Stimulated activated CD4-positive, alpha-beta T cell treated with anti-CD3 and anti-CD28 coated beads, Interleukin-4, amount 100 ng/mL, for 24 hours (primary cell): Measurements from ENCODE around the gene SALL1.

Experiments
- DNase-seq: peaks from one replicate; pipeline ENCODE4 v3.0.0-alpha.2; 2020

SALL1 gene

DNA sequence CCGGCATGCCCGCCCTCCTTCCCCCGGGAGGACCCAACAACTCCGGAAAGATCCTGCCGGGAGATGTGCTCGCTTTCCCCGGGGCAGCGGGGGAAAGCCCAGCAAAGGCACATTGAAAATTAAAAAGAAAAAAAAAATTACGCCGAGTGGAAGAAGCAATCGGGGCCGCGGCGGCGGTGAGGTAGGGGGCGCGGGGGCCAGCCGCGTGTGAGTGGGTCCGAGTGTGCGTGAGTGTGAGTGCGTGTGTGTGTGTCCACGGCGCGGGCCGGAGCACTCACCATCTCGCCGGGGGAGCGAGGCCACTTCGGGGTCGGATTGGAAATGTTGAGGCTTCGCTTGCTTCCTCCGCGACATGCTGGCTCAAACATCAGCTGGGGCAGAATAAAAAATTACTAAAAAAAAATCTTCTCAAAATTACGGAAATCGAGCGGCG, at the start of gene SALL1:
TSS of gene SALL1 (minus strand) at position 383 of the 433 bp plus-strand sequence. CDS start at position 354, 29 bp downstream.
- DNase-seq = no peak

DNA sequence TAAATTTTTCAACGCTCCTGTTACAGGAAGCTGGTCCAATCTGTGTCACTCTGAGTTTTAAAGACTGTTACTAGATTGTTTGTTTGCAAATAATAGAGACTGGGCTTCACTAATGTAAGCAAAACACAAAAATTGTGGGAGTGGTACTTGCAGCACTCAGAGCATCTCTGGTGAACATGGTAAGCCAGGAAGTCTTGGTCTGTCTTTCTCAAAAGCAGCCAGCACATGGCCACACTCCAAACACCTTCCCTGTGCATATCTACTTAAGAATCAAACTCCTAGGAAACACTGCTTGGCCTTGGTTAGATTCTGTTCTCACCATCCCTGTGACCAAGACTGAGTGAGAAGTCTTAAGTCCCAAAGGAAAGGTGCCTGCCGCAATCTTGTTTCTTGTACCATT, 49.7 kb upstream of the SALL1 start:
- no peak for DNase-seq

DNA sequence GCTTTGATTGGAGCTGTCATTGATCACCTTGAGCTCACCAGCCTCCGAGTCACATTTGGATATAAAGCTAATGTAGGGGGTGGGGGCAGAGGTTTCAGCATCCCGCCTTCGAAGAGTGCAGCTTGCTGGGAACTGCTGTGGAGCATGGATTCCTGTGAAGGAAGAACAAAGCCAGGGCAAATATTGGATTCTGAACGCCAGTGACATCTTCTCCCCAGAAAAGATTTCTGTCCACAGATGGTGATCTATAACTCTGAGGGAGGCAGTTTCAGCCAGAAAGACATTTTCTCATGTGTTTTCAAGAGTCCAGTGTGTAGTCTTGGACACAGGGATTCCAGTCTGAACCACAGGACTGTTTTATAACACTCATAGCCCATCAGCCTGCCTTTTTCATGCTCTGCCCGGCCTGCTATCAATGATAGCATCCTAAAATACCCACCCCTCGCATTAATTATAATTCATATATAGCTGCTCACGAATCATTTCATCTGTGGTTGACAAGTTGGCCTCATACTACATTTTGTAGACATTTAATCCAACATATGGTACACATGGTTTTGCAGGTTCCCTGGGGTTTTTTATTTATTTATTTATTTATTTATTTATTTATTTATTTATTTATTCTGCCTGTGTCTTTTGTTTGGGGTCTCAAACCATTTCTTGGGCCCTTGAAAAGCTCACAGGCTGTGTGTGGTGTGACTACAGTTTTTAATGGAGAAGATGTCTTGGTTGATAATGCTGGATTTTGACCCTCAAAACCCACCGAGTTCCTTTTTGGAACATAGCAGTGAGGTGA, 47.1 kb upstream of the SALL1 start:
- DNase-seq = no peak

DNA sequence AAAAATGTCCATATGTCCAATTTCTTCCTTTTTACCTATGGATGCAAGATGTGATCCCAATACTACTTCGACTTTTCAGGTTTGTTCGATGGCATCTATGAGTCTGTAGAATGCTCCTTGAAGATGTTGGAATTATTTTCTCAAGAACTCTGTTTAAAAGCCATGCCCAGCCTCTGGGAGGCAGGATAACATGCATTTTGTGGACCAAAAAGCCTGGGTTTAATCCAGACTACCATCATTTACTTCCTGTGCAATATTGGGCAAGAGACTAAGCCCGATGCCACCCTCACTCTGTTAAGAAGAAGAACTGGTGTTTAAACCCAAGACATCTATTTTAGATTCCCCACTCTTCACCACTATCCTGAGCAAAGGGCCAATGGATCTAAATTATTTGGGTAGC, 42.8 kb upstream of the SALL1 start:
- DNase-seq = no peak

DNA sequence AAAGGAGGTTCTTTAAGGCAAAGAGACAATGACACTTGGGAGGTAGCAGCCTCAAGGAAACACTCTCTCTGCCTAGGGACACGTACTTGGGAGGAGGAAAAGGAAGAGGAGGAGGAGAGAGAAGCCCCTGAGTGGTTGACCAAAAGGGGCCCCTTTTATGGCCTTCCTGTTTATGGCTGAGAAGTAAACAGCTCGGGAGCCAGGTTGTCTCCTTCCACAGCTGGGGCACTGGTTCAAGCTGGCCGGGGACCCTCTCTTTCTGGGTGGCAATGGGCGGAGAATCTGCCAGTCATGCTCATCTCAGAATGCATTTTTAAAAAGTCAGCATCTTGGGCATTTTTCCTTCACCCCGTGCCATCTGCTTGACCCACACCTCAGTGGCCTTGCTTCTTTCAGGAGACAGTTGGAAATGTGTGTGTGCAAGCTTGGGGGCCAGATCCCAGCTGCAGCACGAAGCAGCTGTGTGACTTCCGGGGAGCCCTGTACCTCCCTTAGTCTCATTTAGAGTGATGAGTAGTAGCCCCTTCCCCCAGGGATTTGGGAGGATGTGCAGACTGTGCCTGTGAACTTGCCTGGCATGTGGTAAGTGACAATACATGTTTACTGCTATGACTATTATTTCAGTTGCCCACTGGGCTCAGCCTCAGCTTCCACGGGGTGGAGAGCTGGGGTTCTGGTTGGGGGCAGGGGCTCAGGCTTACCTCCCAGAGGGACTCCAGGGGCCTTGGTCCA, 33.8 kb upstream of the SALL1 start:
- DNase-seq = no peak

DNA sequence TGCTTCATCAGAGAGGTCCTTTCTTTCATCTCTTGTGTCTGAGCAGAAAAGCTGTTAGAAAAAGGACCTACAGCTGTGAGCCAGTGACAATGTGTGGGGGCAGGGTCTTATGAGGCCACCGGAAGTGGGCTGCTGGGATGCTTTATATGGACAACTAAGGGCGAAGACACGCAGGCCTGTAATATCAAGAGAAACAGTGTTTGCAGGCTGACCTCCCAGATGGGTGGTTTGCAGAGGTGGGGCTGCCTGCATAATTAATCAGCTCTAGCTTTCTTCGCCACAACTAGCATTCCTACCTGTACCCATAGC, 30.4 kb upstream of the SALL1 start:
- DNase-seq = no peak

DNA sequence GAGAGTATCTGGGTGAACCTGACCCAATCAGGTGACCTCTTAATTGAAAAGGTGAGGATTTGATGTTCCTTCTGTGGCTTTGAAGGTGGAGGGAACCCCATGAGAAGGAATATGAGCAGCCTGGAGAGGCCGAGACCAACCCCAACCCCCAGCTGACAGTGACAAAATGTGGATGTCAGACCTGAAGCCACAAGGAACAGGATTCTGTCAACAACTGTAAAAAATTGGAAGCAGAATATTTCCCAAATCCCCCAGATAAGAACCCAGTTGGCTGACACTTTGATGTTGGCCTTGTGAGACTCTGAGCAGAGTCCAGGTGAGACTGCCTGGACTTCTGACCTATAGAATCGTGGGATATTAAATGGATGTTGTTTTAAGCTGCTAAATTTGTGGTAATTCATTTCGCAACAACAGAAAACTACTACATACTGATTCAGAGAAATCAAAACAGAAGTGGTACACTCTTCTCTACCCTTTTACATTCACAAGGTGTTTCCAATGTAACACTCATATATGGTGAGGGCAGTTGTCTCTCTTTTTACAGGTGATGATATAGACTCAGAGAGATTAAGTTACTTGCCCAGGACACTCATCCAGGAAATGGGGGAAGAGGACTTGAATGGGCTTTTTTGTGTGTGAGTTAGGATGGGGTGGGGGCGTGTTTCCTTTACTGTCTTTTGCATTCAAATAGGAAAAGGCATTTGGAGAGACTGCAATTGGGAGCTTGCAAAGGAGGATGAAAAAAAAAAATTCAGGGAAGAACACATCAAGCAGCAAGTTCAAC, 29.8 kb upstream of the SALL1 start:
- no peak for DNase-seq

DNA sequence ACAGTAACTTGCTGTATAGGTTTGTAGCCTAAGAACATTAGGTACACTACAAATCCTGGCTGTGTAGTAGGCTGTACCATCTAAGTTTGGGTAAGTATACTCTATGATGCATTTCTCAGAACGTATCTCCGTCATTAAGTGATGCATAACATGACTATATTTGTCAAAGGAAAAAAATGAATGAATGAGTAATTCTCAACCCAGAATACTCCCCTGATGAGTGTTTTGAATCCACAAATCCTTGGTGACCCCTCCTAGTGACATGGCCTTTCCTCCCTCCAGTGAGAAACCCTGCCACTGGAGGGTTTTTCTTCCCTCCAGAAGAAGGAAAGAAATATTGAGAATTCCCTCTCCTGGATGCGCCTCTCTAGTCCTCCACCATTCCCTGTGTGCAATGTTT, 24.0 kb upstream of the SALL1 start:
- no peak for DNase-seq

DNA sequence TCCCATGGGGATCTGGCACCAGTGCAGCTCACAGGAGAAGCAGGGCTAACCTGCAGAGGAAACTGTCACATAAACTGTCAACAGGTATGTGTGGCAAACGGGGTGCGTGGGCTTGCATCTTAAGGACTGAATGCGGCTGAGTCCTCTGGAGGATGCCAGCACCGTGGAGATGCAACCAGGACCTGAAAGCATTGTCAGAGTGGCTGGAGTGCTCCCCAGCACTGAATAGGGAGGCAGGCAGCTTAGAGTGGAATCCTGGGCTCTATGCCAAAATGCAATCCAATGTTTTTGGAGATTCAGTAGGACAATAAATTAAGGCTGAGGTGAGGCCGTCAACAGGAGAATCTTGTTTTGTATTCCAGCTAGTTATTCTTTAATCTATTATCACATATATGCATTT, 21.3 kb upstream of the SALL1 start:
- DNase-seq = no peak

DNA sequence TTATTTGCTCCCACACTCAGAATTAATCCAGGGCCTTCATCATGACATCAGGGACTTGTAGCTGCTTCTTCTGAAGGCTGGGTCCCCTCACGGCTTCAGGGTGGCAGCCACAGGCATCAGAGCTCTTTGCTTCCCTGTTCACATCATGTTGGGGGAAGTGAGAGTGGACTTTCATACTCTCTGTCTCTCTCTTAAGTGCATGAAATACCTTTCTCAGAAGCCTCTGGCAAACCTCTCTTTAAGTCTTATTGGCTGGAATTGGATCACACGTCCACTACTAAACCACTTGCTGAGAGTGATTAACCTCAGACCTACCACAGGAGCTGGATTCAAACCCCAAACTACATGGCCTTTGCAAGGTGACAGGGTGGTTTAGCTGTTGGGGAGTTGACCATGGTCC, 17.7 kb upstream of the SALL1 start:
- no peak for DNase-seq

DNA sequence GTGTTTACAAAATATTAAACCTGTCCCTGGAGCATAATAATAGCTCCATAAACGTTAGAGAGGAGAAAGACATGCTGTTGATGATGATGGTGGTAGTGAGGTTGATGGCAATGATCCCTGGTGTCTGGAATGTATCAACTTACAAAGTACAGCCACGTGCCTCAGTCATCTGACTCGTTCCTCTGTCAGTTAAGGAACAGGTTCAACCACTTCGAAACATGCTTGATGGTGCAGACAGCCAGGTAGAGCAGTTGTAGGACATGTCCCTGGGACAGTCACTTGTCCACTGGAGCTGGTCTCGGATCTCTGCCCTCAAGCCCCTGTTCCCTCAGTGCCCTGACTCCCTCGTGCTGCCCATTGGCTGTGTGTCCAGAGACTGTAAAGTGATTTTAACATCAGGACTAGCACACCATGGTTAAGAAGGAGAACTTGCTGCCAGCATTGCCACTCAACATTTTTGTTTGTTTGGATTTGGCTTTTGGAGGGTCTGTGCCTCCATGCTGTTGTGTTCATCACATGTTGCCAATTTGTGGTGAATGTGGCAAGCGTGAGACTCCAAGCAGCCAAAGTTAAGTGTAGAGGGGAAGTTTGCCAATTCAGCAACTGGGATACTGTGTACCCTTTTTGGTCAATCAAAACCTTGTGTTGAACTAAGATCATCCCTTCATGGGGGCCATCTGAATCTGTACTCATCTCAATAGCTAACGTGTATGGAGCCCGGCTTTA, 16.3 kb upstream of the SALL1 start:
- no peak for DNase-seq

DNA sequence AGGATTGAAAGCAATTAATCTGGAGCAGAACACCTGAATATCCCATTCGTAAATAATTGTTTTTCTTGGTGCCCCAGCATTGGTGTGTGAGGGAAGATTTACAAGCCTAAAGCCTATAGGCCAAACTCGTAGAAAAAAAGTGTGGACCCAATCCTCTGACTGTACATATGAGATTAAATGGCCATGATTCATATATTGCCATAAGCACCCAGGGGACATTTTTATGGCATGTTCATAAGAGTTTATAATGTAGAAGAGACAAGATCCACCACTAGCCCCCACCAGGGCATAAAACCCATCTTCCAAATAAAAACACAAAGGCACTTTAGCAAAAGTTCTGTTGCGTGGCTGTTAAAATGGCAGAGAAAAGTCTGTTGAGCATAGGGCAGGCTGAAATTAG, 15.5 kb upstream of the SALL1 start:
- no peak for DNase-seq

DNA sequence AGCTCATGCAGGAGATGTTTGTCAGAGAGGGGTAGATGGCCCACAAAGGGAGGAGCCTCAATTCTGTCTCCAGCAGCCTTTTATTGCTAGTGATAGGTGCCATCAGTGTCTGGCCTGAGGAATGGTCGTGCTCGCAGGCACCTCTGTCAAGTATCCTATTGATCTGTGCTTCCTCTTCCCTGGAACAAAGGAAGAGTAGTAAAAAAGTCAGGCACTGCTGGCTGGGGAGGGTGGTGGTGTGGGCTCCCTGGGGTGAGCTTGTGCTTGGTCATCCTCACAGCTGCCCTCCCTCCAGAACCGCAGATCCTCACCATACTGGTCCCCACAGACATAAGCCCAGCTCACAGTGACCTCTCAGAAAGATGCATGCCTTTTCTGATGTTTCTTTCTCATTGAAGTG, 15.0 kb upstream of the SALL1 start:
- DNase-seq = no peak

DNA sequence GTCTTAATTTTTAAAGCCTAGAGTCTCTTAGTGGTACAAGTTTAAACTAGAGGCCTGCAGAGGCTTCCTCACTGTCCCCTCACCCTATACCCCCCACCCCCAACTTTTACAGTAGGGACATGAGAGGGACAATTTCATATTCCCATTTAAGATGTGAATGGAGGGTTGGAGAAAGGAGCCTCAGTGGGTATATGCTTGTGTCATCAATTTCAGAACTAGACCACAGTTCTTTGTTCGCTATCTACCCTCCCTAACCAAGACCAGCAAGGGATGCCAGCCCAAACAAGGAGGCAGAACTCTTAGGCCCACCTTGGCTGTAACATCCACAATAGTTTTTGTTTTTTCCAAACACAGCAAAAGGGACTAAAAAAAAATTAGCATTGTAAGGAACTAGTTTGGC, 14.0 kb upstream of the SALL1 start:
- no peak for DNase-seq

DNA sequence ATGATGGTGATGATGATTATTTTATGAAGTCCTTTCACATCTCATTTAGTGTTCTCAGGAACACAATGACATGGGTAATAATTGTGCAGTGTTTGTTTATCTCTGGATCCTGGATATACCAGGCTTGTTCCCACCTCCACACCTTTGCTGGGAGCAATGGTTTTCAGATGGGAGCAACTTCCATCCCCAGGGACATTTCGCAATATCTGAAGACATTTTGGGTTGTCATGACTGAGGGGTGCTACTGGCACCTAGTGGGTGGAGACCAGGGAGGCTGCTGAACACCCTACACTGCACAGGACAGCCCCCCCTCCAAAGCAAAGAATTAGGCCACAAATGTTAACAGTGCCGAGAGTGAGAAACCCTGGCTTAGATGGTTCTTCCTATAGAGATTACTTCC, 13.5 kb upstream of the SALL1 start:
- DNase-seq = no peak

DNA sequence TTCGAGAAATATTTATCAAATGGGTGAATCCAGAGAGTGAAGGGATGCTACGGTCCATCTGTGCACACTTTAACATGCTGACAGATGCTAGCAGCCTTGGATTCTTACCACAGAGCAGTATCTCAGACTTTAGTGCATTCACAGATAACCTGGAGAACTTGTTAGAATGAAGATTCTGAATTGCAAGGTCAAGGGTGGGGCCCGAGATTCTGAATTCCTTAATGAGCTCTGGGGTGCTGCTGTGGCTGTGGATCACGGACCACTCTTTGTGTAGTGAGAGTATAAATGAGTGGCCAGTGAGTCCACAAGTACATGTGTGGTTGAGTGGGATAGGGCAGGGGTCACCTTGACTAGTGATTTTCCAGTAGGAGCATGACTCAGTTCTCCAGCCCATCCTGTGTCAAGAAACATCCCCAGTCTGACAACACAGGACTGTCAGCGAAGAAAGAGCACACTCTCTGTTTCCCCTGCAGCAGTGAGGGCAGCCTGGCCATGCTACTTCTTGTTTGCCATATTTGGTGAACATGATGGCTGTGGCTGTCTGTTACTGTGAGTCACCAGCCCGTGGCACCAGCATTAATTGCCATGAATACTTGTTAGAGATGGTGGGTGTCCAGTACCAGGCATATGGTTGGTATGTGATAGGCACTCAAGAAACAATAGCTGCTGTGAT, 13.0 kb upstream of the SALL1 start:
- DNase-seq = no peak

DNA sequence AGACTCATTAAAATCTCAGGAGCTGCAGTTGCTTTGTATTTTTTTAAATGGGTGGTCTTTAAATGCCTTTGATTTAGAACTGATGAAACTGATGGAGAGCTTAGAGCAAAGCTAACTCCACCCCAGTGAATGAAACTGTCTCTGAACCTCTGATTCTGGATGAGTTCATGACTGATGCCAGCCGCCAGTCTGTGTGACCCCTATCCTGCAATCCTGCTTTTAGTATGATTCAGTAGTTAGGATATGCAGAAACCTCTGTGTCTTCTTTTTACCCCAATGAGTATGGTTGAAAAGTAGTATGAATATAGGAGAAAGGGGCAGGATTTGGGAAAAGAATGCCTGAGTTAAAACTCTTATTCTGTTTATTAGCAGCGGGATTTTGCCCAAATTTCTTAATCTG, 12.3 kb upstream of the SALL1 start:
- DNase-seq = no peak

DNA sequence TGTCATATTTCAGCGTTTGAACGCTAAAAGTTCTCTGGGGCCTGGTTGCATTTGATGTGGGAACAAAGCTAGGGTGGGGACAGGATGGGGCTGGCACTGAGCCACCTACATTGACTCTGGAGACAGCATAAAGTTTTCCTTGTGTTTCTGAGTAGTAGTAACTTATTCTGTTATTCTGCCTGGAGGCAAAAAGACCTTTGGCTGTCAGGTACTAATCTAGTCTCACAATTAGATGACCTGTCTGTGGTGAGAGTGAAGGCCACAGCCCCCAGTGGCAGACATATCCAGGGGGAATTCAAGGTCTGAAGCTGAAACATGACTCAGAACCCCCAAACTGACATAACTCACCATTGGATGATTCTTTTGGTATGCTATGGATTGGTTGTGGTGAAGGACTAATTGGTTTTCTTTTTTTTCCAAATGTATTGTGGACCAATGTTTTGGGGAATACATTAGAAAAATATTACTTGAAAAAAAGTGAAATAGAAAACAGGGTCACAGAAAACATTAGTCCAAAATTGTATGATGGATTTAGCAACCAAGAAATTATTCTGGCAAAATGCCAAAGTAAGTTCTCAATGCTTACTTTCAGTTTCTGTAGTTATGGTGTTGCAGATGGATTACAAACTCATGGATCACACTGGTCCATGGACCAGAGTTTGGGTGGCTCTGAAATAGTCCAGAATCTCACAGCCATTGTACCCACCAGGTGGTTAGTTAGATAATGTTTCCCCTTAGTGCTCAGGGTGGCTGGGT, 10.5 kb upstream of the SALL1 start:
- no peak for DNase-seq

DNA sequence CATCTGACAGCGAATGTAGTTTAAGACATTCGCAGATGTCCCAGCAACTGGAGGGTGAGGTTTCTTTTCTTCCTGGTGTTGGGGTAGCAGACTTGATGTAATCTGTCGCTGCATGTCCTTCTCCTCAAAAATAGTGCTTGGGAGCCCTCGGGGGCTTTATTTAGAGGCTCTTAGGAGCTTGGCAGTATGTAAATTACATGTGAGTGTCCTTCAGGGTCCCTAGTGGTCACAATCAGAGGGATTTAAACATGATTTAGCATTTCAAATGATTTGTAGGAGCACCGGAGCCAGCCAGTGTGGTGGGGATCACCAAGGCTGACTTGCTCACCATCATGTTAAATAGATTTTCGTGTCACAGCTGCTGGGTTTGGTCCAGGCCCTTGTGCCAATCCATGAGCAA, 8.8 kb upstream of the SALL1 start:
- DNase-seq = no peak

DNA sequence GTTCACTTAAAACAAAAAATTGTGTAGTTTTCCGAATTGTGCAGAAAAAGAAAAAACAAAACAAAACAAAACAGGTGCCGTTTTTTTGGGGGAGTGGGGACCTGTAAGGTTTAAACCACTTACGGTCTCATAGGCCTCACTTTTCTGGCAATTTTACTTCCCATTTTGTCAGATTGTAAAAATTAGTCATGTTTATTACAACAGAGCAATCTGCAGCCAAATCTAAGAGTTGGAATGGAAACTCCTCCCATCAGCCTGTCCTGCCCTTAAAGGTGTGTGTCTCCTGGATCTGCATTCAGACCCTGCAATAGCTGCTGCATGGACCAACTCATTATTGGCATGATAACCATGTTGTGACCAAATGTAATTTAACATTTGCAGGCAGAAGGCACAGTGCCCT, 8.2 kb upstream of the SALL1 start:
- DNase-seq = no peak

DNA sequence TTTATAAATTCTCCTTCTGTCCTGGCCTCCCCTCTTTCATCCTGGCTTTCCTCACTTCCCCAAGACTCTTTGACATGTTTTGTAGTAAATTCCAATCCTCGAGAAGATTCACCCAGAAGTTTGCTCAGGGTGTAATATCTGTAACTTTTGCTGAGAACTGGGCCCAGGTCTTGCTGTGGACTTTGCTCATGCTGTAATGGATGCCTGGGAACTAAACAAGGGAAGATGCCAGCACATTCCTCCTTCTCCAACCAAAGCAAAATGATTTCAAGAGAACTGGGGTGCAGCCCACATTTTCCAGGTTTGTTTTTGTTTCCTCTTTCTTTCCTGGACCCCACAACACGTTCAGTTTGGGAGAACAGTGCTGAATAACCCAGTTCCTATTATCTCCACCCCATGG, 6.6 kb upstream of the SALL1 start:
- no peak for DNase-seq

DNA sequence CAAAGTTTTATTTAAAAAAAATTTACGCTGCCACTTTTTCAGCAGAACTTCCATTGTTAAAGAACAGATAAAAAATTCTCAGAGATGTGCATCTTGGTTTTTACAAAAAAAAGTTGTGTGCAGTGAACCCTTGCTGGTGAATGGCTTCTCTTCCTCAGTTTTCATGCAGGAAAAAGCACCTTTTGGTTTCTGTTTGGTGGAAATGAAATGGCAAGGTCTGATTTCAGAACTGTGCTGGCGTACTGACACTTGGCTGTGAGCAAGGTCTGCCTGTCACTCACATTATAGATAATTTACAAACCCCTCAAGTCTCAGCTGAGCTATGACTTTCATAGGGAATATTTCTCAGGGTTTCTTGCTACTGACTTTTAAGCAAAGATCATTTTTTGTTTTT, 5.7 kb upstream of the SALL1 start:
- DNase-seq = no peak
